ENCODE measurements around the gene UAP1L1. TPM values are rescaled to one million over a fixed set of nuclear protein-coding genes. Genes with fewer than 3 reads are reported as not detected.

The UAP1L1 gene
- total and polyA plus RNA-seq, 4 donors: 0.35 to 2.3 (median 1.7) TPM

- WGBS: 79% methylated on average over 23 of the region's 23 CpGs
- DNase-seq (ENCODE audit: low spot score): no peak
- TF ChIP-seq GABPA (IDR thresholded peaks at IDR 0.05 in 1 of 2, conservative IDR thresholded peaks at IDR 0.05 in 1 of 2): no peak
Measured at GRCh38 chr9:137065336-137065967, 11.9 kb upstream of the UAP1L1 start.

GRCh38 chr9:137066096-137066861 lies 11.0 kb upstream of the UAP1L1 start:
- Histone ChIP-seq H3K4me1 (ENCODE audit: control insufficient read depth in 4 of 4, insufficient read depth in 4 of 4, low read length in 3 of 4) (peaks cover 4 to 17% (median 5%) of the 10 kb centered on the region in 4 donors), H3K4me3 (ENCODE audit: low read depth in 1 of 3, low read length in 3 of 3) (no peak overlapping the region), H3K9me3 (ENCODE audit: control insufficient read depth in 4 of 4, low read length in 3 of 4) (no peaks in the 10 kb centered on the region), H3K36me3 (ENCODE audit: control insufficient read depth in 4 of 4, insufficient read depth in 3 of 4, low read depth in 1 of 4, low read length in 3 of 4) (no peaks in the 10 kb centered on the region), H3K27me3 (ENCODE audit: control insufficient read depth in 4 of 4, insufficient read depth in 4 of 4, low read length in 3 of 4) (peaks cover 0 to 13% (median 1%) of the 10 kb centered on the region in 4 donors), H3K9ac (ENCODE audit: low read depth in 1 of 2, low read length in 2 of 2) (no peak overlapping the region), H3K27ac (ENCODE audit: low read depth in 1 of 2, low read length in 2 of 2) (no peak overlapping the region)
- WGBS: 76% methylated on average over 26 of the region's 26 CpGs
- DNase-seq (ENCODE audit: low spot score): no peak
- TF ChIP-seq NR2F2 (IDR thresholded peaks at IDR 0.05) (no peak), FOXA2 (IDR thresholded peaks at IDR 0.05) (no peak), SP1 (IDR thresholded peaks at IDR 0.05) (no peak), RXRA (IDR thresholded peaks at IDR 0.05) (no peak), ZBTB33 (IDR thresholded peaks at IDR 0.05) (no peak), FOXA1 (IDR thresholded peaks at IDR 0.05) (no peak), JUND (IDR thresholded peaks at IDR 0.05) (no peak), RAD21 (IDR thresholded peaks at IDR 0.05) (no peak), MAX (IDR thresholded peaks at IDR 0.05) (no peak), YY1 (IDR thresholded peaks at IDR 0.05) (no peak), HNF4G (IDR thresholded peaks at IDR 0.05) (no peak), GABPA (IDR thresholded peaks at IDR 0.05 in 1 of 2, conservative IDR thresholded peaks at IDR 0.05 in 1 of 2) (no peak), REST (IDR thresholded peaks at IDR 0.05) (no peak), ATF3 (IDR thresholded peaks at IDR 0.05) (no peak), HNF4A (conservative IDR thresholded peaks at IDR 0.05) (no peak), CTCF (IDR thresholded peaks at IDR 0.05; ENCODE audit: low read depth, low read length, missing input control) (no peak), EGR1 (IDR thresholded peaks at IDR 0.05; ENCODE audit: low read depth in 2 of 2) (no peak)

More at GRCh38 chr9:137065336-137065967, 11.9 kb upstream of the UAP1L1 start:
- no peak overlapping the region for H3K9ac ChIP-seq (ENCODE audit: low read depth in 1 of 2, low read length in 2 of 2)
- H3K27ac ChIP-seq (ENCODE audit: low read depth in 1 of 2, low read length in 2 of 2): no peak overlapping the region
- H3K4me3 ChIP-seq (ENCODE audit: low read depth in 1 of 3, low read length in 3 of 3): no peak overlapping the region
- no peaks in the 10 kb centered on the region for H3K36me3 ChIP-seq (ENCODE audit: control insufficient read depth in 4 of 4, insufficient read depth in 3 of 4, low read depth in 1 of 4, low read length in 3 of 4)
- no peaks in the 10 kb centered on the region for H3K9me3 ChIP-seq (ENCODE audit: control insufficient read depth in 4 of 4, low read length in 3 of 4)
- H3K27me3 ChIP-seq (ENCODE audit: control insufficient read depth in 4 of 4, insufficient read depth in 4 of 4, low read length in 3 of 4): peaks cover 0 to 13% (median 1%) of the 10 kb centered on the region in 4 donors
- H3K4me1 ChIP-seq (ENCODE audit: control insufficient read depth in 4 of 4, insufficient read depth in 4 of 4, low read length in 3 of 4): peaks cover 2 to 13% (median 3%) of the 10 kb centered on the region in 4 donors

Measured in liver (tissue), 9 donors.